ENCODE data around the gene GPR149.

GRCh38 chr3:154361099-154361498 lies 68.9 kb downstream of the GPR149 start:
- TF ChIP-seq CTCF (IDR thresholded peaks at IDR 0.05; ENCODE audit: poor library complexity, severe bottlenecking), result no peak
- TF ChIP-seq EZH2 (IDR thresholded peaks at IDR 0.05; ENCODE audit: borderline replicate concordance, insufficient read depth, low read length, poor library complexity, severe bottlenecking), result no peak
- TF ChIP-seq REST (IDR thresholded peaks at IDR 0.05; ENCODE audit: borderline replicate concordance), result no peak
- no peak for TF ChIP-seq EP300 (conservative IDR thresholded peaks at IDR 0.05; ENCODE audit: poor library complexity, severe bottlenecking)
- no peak for TF ChIP-seq POLR2AphosphoS5 (IDR thresholded peaks at IDR 0.05)

Data from neural cell (in vitro differentiated cells).